ENCODE data around the gene SSR3. TPM values are rescaled to one million over a fixed set of nuclear protein-coding genes. Genes with fewer than 3 reads are reported as not detected.
"Not testable (repeated sequence)": the region's sequence is repeated elsewhere in the genome, so short reads cannot be mapped to it uniquely, and the experiment has no call there.

Gene SSR3
- total and polyA plus RNA-seq, 9 donors, result 53.4 to 303 (median 160) TPM

- TF ChIP-seq POLR2A (IDR thresholded peaks at IDR 0.05) (no peak), EP300 (IDR thresholded peaks at IDR 0.05) (no peak), CTCF (IDR thresholded peaks at IDR 0.05) (no peak)
- H3K27ac ChIP-seq, result no peak overlapping the region
- no peak for DNase-seq
- no peak overlapping the region for H3K4me3 ChIP-seq
- intact Hi-C loops (cut with DNase I), result no loop called here
- H3K9me3 ChIP-seq, result no peaks in the 10 kb centered on the region
- WGBS, 3 donors, result 57 to 62% (median 58%) methylated on average over 1 of the region's 1 CpG
- H3K27me3 ChIP-seq, result no peaks in the 10 kb centered on the region
- H3K4me1 ChIP-seq (ENCODE audit: insufficient read depth), result no peaks in the 10 kb centered on the region
- no peaks in the 10 kb centered on the region for H3K36me3 ChIP-seq
Observed at GRCh38 chr3:156563900-156564682, 9.2 kb upstream of the SSR3 start.

GRCh38 chr3:156562486-156562885, 7.6 kb upstream of the SSR3 start:
- 42 to 57% (median 44%) methylated on average over 8 of the region's 8 CpGs for WGBS, 3 donors
- not testable (repeated sequence) for H3K36me3 ChIP-seq, H3K4me3 ChIP-seq

GRCh38 chr3:156561533-156561932, 6.6 kb upstream of the SSR3 start:
- no peak for DNase-seq
- H3K36me3 ChIP-seq, result no peaks in the 10 kb centered on the region
- H3K9me3 ChIP-seq, result no peaks in the 10 kb centered on the region
- intact Hi-C loops (cut with DNase I), result no loop called here
- no peak overlapping the region for H3K27ac ChIP-seq
- 82 to 100% (median 89%) methylated on average over 2 of the region's 2 CpGs for WGBS, 3 donors
- H3K4me3 ChIP-seq, result no peak overlapping the region
- TF ChIP-seq CTCF (IDR thresholded peaks at IDR 0.05) (no peak), POLR2A (IDR thresholded peaks at IDR 0.05) (no peak), EP300 (IDR thresholded peaks at IDR 0.05) (no peak)
- H3K27me3 ChIP-seq, result no peaks in the 10 kb centered on the region
- no peaks in the 10 kb centered on the region for H3K4me1 ChIP-seq (ENCODE audit: insufficient read depth)

More at GRCh38 chr3:156562486-156562885, 7.6 kb upstream of the SSR3 start:
- H3K27ac ChIP-seq; DNase-seq; intact Hi-C loops (cut with DNase I); H3K27me3 ChIP-seq; H3K4me1 ChIP-seq (ENCODE audit: insufficient read depth); H3K9me3 ChIP-seq: not testable (repeated sequence)

GRCh38 chr3:156559321-156559720, 4.4 kb upstream of the SSR3 start:
- intact Hi-C loops (cut with DNase I), result loop anchor here in 1 of 4 donors (10.0 kb wide), 1 partner anchor 525 kb away; no protein-coding TSS in a partner anchor
- Histone ChIP-seq H3K27ac (no peak overlapping the region), H3K36me3 (no peaks in the 10 kb centered on the region), H3K4me1 (ENCODE audit: insufficient read depth) (peaks cover 2% of the 10 kb centered on the region), H3K27me3 (no peaks in the 10 kb centered on the region), H3K4me3 (no peak overlapping the region), H3K9me3 (no peaks in the 10 kb centered on the region)
- 13 to 30% (median 28%) methylated on average over 1 of the region's 1 CpG for WGBS, 3 donors
- DNase-seq, result no peak
- no peak for TF ChIP-seq CTCF (IDR thresholded peaks at IDR 0.05)
- no peak for TF ChIP-seq EP300 (IDR thresholded peaks at IDR 0.05)
- TF ChIP-seq POLR2A (IDR thresholded peaks at IDR 0.05), result no peak

GRCh38 chr3:156558389-156558788, 3.5 kb upstream of the SSR3 start:
- no peak overlapping the region for H3K4me3 ChIP-seq
- no peak for DNase-seq
- H3K4me1 ChIP-seq (ENCODE audit: insufficient read depth), result peaks cover 4% of the 10 kb centered on the region
- H3K36me3 ChIP-seq, result no peaks in the 10 kb centered on the region
- H3K9me3 ChIP-seq, result no peaks in the 10 kb centered on the region
- no peaks in the 10 kb centered on the region for H3K27me3 ChIP-seq
- no peak overlapping the region for H3K27ac ChIP-seq
- intact Hi-C loops (cut with DNase I), result loop anchor here in 1 of 4 donors (10.0 kb wide), 1 partner anchor 526 kb away; no protein-coding TSS in a partner anchor
- TF ChIP-seq CTCF (IDR thresholded peaks at IDR 0.05) (no peak), EP300 (IDR thresholded peaks at IDR 0.05) (no peak), POLR2A (IDR thresholded peaks at IDR 0.05) (no peak)

Data from ovary (tissue), 9 donors.